ENCODE results near the gene CLDN15. TPM values are rescaled to one million over a fixed set of nuclear protein-coding genes. Genes with fewer than 3 reads are reported as not detected.

CLDN15 gene
- total and polyA plus RNA-seq, 11 donors: 1.4 to 37.6 (median 2.2) TPM

DNA sequence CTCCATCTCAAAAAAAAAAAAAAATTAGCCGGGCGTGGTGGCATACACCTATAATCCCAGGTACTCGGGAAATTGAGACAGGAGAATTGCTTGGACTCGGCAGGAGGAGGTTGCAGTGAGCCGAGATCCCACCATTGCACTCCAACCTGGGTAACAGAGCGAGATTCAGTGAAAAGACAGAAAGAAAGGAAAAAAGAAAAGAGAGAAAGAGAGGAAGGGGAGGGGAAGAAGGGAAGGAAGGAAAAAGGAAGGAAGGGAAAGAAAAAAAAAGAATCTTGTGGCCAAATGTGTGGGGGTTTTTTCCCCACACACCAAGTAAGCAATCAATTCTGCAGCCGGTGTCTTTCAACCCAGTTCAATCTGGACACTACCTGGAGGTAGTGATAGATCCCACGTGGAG lies 48.5 kb downstream of the CLDN15 start:
- H3K4me3 ChIP-seq: no peak overlapping the region
- H3K4me1 ChIP-seq: no peaks in the 10 kb centered on the region
- 75 to 80% (median 77%) methylated on average over 8 of the region's 8 CpGs for WGBS, 4 donors
- no peaks in the 10 kb centered on the region for H3K9me3 ChIP-seq
- H3K27ac ChIP-seq: no peak overlapping the region
- ATAC-seq (no peak), DNase-seq (no peak)
- no peaks in the 10 kb centered on the region for H3K36me3 ChIP-seq
- TF ChIP-seq POLR2A (IDR thresholded peaks at IDR 0.05): no peak
- TF ChIP-seq, protein P1, sequence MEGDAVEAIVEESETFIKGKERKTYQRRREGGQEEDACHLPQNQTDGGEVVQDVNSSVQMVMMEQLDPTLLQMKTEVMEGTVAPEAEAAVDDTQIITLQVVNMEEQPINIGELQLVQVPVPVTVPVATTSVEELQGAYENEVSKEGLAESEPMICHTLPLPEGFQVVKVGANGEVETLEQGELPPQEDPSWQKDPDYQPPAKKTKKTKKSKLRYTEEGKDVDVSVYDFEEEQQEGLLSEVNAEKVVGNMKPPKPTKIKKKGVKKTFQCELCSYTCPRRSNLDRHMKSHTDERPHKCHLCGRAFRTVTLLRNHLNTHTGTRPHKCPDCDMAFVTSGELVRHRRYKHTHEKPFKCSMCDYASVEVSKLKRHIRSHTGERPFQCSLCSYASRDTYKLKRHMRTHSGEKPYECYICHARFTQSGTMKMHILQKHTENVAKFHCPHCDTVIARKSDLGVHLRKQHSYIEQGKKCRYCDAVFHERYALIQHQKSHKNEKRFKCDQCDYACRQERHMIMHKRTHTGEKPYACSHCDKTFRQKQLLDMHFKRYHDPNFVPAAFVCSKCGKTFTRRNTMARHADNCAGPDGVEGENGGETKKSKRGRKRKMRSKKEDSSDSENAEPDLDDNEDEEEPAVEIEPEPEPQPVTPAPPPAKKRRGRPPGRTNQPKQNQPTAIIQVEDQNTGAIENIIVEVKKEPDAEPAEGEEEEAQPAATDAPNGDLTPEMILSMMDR (IDR thresholded peaks at IDR 0.05): no peak
- intact Hi-C loops (cut with DNase I): no loop called here
- peaks cover 0 to 22% (median 4%) of the 10 kb centered on the region in 9 donors for H3K27me3 ChIP-seq

DNA sequence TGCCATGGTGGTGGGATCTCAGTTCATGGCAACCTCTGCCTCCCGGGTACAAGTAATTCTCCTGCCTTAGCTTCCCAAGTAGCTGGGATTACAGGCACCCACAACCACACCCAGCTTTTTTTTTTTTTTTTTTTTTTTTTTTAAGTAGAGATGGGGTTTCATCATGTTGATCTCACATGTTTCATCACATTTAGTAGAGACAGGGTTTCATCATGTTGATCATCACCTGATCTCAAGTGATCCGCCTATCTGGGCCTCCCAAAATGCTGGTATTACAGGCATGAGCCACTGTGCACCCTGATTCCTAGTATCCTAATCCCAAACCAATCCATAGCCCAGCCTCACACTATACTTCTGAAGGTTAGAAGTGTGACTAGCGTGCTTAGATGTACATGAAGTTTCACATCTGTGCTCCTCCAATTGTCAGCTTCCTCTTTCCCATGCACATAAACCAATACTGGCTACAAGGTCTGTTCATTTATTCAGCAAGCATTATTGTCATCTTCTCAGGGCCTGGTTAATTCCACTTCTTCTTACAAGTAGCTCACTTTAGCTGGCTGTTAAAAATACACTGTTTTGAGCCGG lies 50.7 kb downstream of the CLDN15 start:
- TF ChIP-seq, protein P1 (IDR thresholded peaks at IDR 0.05): no peak
- TF ChIP-seq POLR2A (IDR thresholded peaks at IDR 0.05): no peak
- WGBS, 4 donors: 80 to 86% (median 83%) methylated on average over 4 of the region's 4 CpGs
- intact Hi-C loops (cut with DNase I): no loop called here

DNA sequence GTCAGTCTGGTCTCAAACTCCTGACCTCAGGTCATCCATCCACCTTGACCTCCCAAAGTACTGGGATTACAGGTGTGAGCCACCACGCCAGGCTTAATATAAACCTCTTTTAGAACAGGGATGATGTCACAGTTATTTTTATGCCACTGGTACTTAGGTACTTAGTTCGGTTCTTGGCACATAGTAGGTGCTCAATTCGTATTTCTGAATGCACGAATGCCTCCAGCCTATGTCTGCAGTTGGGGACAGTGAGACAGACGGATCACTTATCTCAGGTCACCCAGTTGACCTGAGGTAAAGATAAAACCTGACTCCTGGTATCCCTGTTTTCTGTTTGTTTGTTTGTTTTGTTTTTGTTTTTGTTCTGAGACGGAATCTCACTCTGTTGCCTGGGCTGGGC lies 51.4 kb downstream of the CLDN15 start:
- no peak for TF ChIP-seq POLR2A (IDR thresholded peaks at IDR 0.05)
- TF ChIP-seq, protein P1 (IDR thresholded peaks at IDR 0.05): no peak
- Histone ChIP-seq H3K27ac (no peak overlapping the region), H3K9me3 (no peaks in the 10 kb centered on the region), H3K4me3 (no peak overlapping the region), H3K36me3 (no peaks in the 10 kb centered on the region), H3K4me1 (no peaks in the 10 kb centered on the region), H3K27me3 (peaks cover 0 to 43% (median 7%) of the 10 kb centered on the region in 9 donors)
- DNase-seq (no peak), ATAC-seq (no peak)
- 57 to 66% (median 61%) methylated on average over 6 of the region's 6 CpGs for WGBS, 4 donors
- intact Hi-C loops (cut with DNase I): no loop called here

More for the DNA sequence above, 50.7 kb downstream of the CLDN15 start:
- no peak for DNase-seq
- Histone ChIP-seq H3K27ac (no peak overlapping the region), H3K36me3 (no peaks in the 10 kb centered on the region), H3K4me3 (no peak overlapping the region), H3K4me1 (no peaks in the 10 kb centered on the region), H3K27me3 (peaks cover 0 to 37% (median 4%) of the 10 kb centered on the region in 9 donors), H3K9me3 (no peaks in the 10 kb centered on the region)
- no peak for ATAC-seq

DNA sequence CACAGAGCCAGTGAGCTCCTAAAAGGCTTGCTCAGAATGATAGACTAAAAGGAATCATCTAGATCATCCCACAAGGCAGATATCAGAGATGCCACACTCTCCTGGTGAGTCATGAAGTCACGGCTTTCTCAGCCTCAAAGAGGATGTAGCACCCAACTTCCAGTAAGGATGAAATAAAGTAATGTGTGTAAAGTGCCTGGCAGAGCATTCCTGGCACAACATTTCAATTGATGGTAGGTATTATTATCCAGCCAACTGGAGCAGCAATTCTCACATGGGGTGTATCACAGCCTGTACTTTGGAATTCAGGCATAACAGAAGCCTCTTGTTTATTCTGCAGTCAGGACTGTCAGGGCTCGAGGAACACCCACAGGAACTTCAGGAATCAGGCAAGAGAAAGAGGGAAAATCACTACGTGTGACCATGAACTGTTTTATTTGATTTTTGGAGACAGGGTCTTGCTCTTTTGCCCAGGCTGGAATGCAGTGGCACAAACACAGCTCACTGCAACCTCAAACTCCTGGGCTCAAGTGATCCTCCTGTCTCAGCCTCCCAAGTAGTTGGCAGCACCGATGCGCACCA lies 52.3 kb downstream of the CLDN15 start:
- Histone ChIP-seq H3K27ac (no peak overlapping the region), H3K36me3 (no peaks in the 10 kb centered on the region), H3K27me3 (peaks cover under 1 to 52% (median 14%) of the 10 kb centered on the region in 9 donors), H3K9me3 (no peaks in the 10 kb centered on the region), H3K4me1 (peaks cover 0 to under 1% (median 0%) of the 10 kb centered on the region in 12 donors), H3K4me3 (no peak overlapping the region)
- DNase-seq (no peak), ATAC-seq (no peak)
- TF ChIP-seq, protein P1 (IDR thresholded peaks at IDR 0.05): no peak
- TF ChIP-seq POLR2A (IDR thresholded peaks at IDR 0.05): no peak
- intact Hi-C loops (cut with DNase I): no loop called here
- 50 to 61% (median 56%) methylated on average over 5 of the region's 5 CpGs for WGBS, 4 donors

Other genes starting within 250 kb of the CLDN15 start
- gene MUC17, start 217.7 kb downstream of the CLDN15 start, total RNA-seq: not detected
- gene MUC17, start 217.7 kb downstream of the CLDN15 start, polyA plus RNA-seq: not detected
- 10 to 100 TPM in 8 of 9 donors, 1 to 10 TPM in 1; 7.9 to 37.4 (median 14.7) TPM for gene TRIM56, start 152.3 kb downstream of the CLDN15 start, total RNA-seq
- gene TRIM56, start 152.3 kb downstream of the CLDN15 start, polyA plus RNA-seq: 10 to 100 TPM; 10.7 to 12.7 TPM
- gene SERPINE1, start 110.7 kb downstream of the CLDN15 start, total RNA-seq: 100 to 1,000 TPM in 1 of 9 donors, 10 to 100 TPM in 4, 1 to 10 TPM in 4; 1.3 to 153 (median 13.9) TPM
- gene SERPINE1, start 110.7 kb downstream of the CLDN15 start, polyA plus RNA-seq: 100 to 1,000 TPM in 1 of 2 donors, 1 to 10 TPM in 1; 3.4 to 595 TPM
- gene AP1S1, start 83.3 kb downstream of the CLDN15 start, total RNA-seq: 10 to 100 TPM in 8 of 9 donors, 1 to 10 TPM in 1; 9.9 to 24.5 (median 12.8) TPM
- gene AP1S1, start 83.3 kb downstream of the CLDN15 start, polyA plus RNA-seq: 10 to 100 TPM; 15.9 to 41.8 TPM
- under 1 TPM in 2 of 9 donors, not detected in 7; 0.09 to 0.19 TPM for gene VGF, start 72.2 kb downstream of the CLDN15 start, total RNA-seq
- under 1 TPM in 1 of 2 donors, not detected in 1; 0.14 TPM for gene VGF, start 72.2 kb downstream of the CLDN15 start, polyA plus RNA-seq
- gene NAT16, start 57.5 kb downstream of the CLDN15 start, total RNA-seq: under 1 TPM in 1 of 9 donors, not detected in 8; 0.23 TPM
- not detected for gene NAT16, start 57.5 kb downstream of the CLDN15 start, polyA plus RNA-seq
- gene MOGAT3, start 36.8 kb downstream of the CLDN15 start, total RNA-seq: not detected
- gene MOGAT3, start 36.8 kb downstream of the CLDN15 start, polyA plus RNA-seq: not detected
- gene PLOD3, start 20.2 kb downstream of the CLDN15 start, total RNA-seq: 10 to 100 TPM; 27.4 to 77.6 (median 42.0) TPM
- 10 to 100 TPM; 22.2 to 55.2 TPM for gene PLOD3, start 20.2 kb downstream of the CLDN15 start, polyA plus RNA-seq
- 10 to 100 TPM; 47.0 to 88.1 (median 51.3) TPM for gene ZNHIT1, start 19.6 kb downstream of the CLDN15 start, total RNA-seq
- 100 to 1,000 TPM in 1 of 2 donors, 10 to 100 TPM in 1; 89.8 to 156 TPM for gene ZNHIT1, start 19.6 kb downstream of the CLDN15 start, polyA plus RNA-seq
- gene FIS1, start 7.3 kb upstream of the CLDN15 start, total RNA-seq: 100 to 1,000 TPM; 249 to 491 (median 282) TPM
- 100 to 1,000 TPM; 204 to 361 TPM for gene FIS1, start 7.3 kb upstream of the CLDN15 start, polyA plus RNA-seq
- 10 to 100 TPM; 15.7 to 39.3 (median 30.0) TPM for gene IFT22, start 84.0 kb upstream of the CLDN15 start, total RNA-seq
- gene IFT22, start 84.0 kb upstream of the CLDN15 start, polyA plus RNA-seq: 10 to 100 TPM; 14.8 to 38.0 TPM
- 1 to 10 TPM in 1 of 9 donors, under 1 TPM in 1, not detected in 7; 0.08 to 2.1 TPM for gene COL26A1, start 125.1 kb upstream of the CLDN15 start, total RNA-seq
- gene COL26A1, start 125.1 kb upstream of the CLDN15 start, polyA plus RNA-seq: not detected